ENCODE results near the gene JAG1.

The JAG1 gene

GRCh38 chr20:10699941-10700340 is 26.1 kb upstream of the JAG1 start:
- no peak for DNase-seq (ENCODE audit: low read depth, low spot score)

DNA sequence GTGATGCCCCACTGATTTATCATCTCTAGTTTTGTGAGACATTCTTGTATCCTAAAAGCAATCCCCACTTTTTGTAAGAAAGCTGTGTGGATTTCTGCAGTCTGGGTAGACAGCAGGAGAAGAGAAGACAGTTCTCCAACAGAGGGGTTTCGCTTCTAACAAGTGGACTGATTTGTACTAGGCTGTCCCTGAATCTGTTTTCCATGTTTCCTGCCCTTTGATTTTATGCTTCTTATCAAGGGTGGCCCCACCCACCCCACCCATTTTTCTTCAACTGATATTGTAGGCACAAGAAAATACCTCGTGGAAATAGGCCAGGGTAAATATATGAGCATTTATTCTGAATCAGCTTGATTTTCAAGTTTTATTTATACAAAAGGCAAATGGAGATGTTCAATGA is 25.7 kb upstream of the JAG1 start:
- no peak for DNase-seq (ENCODE audit: low read depth, low spot score)

- DNase-seq (ENCODE audit: low read depth, low spot score), result no peak
These were observed 22.9 kb upstream of the JAG1 start for GRCh38 chr20:10696650-10697049.

GRCh38 chr20:10689385-10689784 is 15.6 kb upstream of the JAG1 start:
- DNase-seq (ENCODE audit: low read depth, low spot score), result no peak

- DNase-seq (ENCODE audit: low read depth, low spot score), result no peak
These were observed 14.1 kb upstream of the JAG1 start for GRCh38 chr20:10687895-10688294.

DNA sequence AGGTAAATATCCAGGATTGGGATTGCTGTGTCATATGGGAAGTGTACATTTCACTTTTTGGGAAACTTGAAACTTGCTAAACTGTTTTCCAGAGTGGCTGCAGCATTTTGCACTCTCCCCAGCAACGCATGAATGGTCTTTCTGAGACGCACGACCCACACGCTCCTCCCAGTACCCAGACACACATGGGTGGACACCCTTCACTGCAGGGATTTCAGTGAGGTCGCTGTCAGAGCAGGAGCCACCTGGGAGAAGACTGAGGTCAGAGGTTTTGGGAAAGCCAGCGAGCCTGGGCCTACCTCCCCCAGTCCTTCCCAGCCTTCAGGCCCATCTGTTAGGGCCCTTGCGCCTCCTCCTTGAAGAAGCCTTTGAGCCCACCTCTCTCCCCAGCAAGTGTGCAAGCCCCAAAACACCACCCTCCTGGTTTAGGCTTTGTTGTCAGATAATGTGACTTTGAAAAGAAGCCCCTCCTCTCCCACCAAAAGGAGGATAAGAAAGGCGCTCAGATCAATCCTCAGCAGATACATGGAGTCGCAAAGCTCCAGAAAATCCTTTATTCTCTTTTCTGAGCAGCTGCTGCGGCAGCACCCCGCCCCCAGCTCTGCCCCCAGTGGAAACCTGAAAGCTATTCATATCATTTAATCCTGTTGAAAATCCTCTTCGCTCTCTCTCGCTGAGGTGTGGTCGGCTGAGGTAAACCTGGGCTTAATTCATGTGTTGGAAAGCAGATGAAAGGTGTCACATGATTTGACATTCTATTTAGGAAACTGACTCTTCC is 12.7 kb upstream of the JAG1 start:
- DNase-seq (ENCODE audit: low read depth, low spot score), result no peak

- no peak for DNase-seq (ENCODE audit: low read depth, low spot score)
These were observed 9.7 kb upstream of the JAG1 start for GRCh38 chr20:10683537-10683936.

- DNase-seq (ENCODE audit: low read depth, low spot score), result no peak
These were observed 9.1 kb upstream of the JAG1 start for GRCh38 chr20:10682939-10683338.

GRCh38 chr20:10681494-10681893 is 7.7 kb upstream of the JAG1 start:
- DNase-seq (ENCODE audit: low read depth, low spot score), result no peak

- no peak for DNase-seq (ENCODE audit: low read depth, low spot score)
These were observed 6.8 kb upstream of the JAG1 start for GRCh38 chr20:10680571-10680970.

DNA sequence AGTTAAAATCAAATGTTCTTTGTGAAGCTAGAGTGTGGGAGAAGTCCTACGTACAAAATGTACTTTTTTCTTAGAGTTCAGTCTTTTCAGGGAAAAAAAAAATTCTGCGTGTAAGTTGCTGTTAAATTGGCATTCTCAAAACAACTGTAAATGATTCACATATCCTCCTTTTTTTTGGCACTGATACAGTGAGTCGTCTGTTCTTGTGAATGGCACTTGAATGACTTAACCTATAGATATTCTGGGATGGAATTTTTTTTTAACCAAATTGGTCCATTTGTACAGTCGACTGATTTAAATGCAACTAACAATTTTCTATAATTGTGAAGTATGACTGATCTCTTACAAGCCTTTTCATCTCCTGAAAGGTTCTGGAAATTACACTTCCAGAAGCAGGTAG is 5.5 kb upstream of the JAG1 start:
- no peak for DNase-seq (ENCODE audit: low read depth, low spot score)

GRCh38 chr20:10676518-10676917 is 2.7 kb upstream of the JAG1 start:
- DNase-seq (ENCODE audit: low read depth, low spot score), result no peak

- DNase-seq (ENCODE audit: low read depth, low spot score), result no peak
These were observed 1.6 kb upstream of the JAG1 start for GRCh38 chr20:10675450-10675848.

- DNase-seq (ENCODE audit: low read depth, low spot score), result peak; percentile 92
These were observed 1.1 kb upstream of the JAG1 start for GRCh38 chr20:10674684-10675449.

GRCh38 chr20:10673176-10673841 is 490 bp downstream of the JAG1 start:
- DNase-seq (ENCODE audit: low read depth, low spot score), result peak; percentile 69

DNA sequence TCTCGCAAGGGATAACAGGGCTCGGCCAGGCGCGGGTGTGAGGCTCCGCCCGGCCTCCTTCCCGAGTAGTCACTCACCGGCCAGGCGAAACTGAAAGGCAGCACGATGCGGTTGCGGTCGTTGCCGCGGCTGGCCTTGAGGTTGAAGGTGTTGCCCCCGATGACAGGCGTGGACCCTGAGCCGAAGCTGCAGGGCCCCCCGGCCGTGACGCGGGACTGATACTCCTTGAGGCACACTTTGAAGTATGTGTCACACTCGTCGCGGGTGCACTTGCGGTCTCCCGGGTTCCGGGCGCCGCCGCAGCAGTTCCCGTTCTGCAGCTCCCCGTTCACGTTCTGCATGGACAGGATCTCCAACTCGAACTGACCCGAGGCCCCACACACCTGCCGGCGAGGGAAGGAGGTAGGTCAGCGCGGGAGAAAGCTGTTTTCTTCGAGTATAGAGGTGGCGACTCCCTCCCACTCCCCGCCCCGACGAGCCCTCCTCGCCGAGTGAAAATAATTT is 1.1 kb downstream of the JAG1 start:
- peak; percentile 81 for DNase-seq (ENCODE audit: low read depth, low spot score)

DNA sequence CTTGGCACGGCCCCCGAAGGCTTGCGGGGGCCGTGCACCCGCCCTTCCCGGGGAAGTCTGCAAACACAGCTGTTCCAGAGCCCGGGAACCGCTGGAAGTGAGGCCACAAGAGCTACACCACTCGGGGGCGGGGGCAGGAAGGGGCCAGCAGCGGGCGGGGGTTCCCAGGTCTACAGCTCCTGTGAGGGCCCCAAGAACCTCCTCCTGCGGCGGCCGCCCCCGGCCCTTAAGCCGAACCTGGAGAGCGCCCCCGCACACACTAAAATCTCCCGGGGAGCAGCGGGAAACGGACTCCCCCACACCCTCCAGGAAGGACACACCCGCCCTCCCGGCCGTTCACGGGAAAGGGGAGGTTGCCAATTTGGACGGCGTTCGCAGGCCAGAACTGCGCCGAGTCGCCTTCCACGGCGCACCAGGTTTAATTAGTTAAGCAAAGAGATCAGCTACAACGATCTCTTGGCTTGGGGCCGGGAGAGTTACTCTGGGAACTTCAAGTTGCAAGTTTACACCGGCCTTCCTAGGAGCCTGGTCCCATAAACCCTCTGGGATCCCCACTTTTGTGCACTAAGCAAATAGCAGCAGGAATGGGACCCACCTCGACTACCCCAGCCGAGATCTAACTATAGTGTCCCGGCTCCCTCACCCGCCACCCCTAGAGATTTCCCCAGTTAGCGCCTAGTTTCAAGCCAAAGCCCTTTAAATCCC is 1.7 kb downstream of the JAG1 start:
- DNase-seq (ENCODE audit: low read depth, low spot score), result peak; percentile 79

DNA sequence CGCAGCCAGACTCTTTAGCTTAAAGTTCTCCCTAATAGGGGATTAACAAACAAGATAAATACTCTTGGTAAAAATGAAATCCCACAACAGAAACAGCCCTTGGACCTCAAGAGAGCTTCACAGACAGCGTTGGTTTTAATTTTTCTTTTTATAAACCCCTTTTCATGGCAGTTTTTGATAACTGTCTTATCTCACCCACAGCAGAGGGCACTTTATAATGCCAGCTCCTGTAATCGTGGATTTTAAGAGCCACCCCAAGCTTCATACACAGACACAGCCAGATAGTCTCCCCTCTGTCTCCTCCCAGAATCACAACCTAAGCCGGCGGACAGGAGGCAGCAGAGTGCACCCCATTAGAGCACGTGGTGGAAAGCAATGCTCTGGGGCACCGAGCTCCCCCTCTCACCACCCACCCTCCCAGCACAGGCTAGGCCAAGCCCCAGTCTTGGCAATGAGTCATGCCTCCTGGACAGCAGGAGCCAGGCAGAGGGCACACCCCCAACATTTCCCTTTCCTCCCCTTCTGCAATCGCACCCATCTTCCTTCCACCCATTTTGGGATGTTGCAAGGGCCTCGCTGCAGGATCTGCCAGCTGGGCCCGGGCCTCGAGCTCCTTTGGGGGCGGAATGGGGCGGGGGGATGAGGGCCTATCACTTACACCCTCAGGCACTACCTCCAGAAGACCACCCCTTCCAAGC is 2.4 kb downstream of the JAG1 start:
- DNase-seq (ENCODE audit: low read depth, low spot score), result peak; percentile 95

- DNase-seq (ENCODE audit: low read depth, low spot score), result peak; percentile 57
These were observed 3.1 kb downstream of the JAG1 start for GRCh38 chr20:10670501-10671220.

GRCh38 chr20:10669843-10670446 is 3.9 kb downstream of the JAG1 start:
- no peak for DNase-seq (ENCODE audit: low read depth, low spot score)

All from astrocyte of the hippocampus (primary cell).